Hindlimb muscle (tissue), 1 donor: ENCODE data around the gene UBTD1. TPM values are rescaled to one million over a fixed set of nuclear protein-coding genes. Genes with fewer than 3 reads are reported as not detected.
"Not testable (repeated sequence)": the region's sequence is repeated elsewhere in the genome, so short reads cannot be mapped to it uniquely, and the experiment has no call there.

ENCODE experiments used
- DNase-seq: peaks from one replicate; pipeline ENCODE4 v3.0.0-alpha.2; 2013
- polyA plus RNA-seq: library from polyadenylated mRNA; unstranded; fragments of 120-200 nt; gene quantifications from one replicate; pipeline ENCODE4 v1.2.1, GENCODE V29; 2013; ENCODE audit not compliant: insufficient read length

The UBTD1 gene
- polyA plus RNA-seq, 1 donor, result 17.1 TPM

- no peak for DNase-seq
Measured at GRCh38 chr10:97515271-97515978, 16.7 kb downstream of the UBTD1 start.

DNA sequence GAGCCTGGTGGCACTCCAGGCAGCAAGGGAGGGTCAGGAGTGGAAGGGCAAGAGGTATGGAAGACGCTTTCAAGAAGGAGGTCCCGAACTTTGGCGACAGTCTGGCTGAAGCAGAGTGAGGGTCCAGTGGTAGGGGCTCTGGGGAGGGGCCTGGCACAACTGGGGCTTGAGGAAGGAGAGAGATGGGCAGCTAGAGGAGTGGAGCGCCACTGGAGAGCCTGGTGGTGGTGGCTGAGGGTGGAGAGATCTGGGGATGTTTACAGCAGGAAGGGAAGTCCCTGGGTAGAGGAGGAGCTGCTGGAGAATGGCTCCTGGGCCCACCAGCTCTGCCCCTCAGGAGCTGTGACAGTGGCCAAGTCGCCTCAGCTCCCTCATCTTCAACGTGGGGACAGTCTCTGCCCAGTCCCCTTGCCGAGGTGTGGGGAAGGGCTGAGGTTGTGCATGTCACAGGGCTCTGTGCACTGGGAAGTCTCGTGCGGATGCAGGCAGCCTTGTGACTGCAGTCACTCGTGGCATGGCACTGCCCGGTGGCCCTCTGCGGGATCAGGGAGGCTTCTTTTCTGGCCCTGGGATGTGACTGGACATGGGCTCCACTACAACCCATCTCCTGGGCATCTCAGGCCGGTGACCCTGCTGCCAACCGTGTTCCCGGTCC lies 18.5 kb downstream of the UBTD1 start:
- no peak for DNase-seq

- DNase-seq, result no peak
Measured at GRCh38 chr10:97517778-97518300, 19.1 kb downstream of the UBTD1 start.

- peak; percentile 68 for DNase-seq
Measured at GRCh38 chr10:97518301-97519043, 19.7 kb downstream of the UBTD1 start.

GRCh38 chr10:97519342-97519741 lies 20.6 kb downstream of the UBTD1 start:
- no peak for DNase-seq

- no peak for DNase-seq
Measured at GRCh38 chr10:97520520-97520919, 21.8 kb downstream of the UBTD1 start.

DNA sequence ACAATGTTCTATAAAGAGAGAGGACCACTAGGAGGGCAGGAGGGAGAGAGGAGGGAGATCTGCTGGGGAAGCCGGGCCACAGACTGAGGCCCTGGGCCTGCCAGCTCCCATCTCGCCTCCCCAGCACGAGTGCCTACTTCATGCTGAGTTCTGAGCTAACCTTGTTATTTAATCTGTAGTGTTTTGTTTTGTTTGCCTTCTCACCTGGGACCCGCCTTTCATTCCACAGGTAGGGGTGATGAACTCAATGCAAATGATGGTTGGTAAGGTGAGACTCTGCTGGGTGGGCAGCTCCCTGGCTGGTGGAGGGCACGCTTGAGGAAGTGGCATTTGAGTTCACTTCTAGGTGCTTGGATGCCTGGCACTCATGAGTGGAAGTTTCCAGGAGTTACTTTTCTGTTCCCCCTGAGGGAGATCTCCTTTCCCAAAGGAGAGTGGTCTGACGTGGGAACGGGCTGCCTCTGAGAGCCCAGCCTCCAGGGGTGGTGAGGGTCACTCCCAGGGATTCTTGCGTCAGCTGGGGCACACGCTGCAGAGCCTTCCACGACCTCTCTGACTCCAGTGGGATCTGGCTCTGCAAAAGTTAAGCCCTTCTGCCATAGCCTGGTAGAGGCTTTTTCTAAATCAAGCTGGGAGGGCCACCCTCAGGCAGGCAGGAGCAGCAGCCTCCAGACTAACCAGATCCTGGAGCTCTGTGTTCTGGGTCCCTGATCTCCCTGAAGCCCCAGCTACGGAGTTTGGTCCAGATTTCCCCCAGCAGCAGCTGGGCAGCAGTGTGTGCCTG lies 22.4 kb downstream of the UBTD1 start:
- no peak for DNase-seq

DNA sequence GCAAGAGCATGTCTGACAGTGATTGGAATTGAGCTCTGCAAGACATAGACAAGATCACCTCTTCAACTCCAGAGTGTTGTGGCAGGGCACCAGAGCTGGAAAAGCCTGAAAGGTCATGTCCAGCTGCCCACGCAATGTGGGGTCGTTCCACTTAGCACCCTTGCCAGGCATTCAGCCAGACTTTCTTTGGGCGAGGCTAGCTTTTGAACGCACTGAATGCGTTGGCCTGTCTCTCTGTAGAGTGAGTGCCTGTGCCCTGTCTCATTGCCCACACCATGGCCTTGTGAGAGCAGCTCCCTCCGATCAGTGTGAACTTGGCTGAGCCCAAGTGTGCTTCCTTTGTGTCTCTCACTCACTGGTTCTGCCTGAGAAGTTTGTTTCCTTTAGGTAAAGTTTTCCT lies 23.3 kb downstream of the UBTD1 start:
- no peak for DNase-seq

GRCh38 chr10:97522937-97523336 lies 24.2 kb downstream of the UBTD1 start:
- DNase-seq, result no peak

GRCh38 chr10:97525086-97525485 lies 26.4 kb downstream of the UBTD1 start:
- DNase-seq, result no peak

DNA sequence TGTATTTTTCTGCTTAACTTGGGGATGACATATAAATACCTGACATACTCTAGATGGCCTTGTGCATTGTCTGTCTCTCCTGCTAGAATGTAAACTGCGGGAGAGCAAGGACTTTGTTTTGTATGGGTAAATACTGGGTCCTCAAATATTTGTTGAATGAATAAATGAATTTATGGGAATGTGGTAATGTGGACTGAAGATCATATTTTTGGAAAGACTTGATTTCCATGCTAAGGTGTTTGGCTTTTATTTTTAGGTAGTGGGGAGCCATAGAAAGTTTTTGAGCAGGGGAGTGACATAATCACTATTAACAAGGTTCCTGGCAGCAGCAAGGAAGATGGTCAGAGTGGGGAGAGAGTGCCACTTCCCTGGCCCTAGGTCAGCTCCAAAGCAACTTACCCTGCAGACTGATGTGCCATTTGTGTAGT lies 27.0 kb downstream of the UBTD1 start:
- no peak for DNase-seq

DNA sequence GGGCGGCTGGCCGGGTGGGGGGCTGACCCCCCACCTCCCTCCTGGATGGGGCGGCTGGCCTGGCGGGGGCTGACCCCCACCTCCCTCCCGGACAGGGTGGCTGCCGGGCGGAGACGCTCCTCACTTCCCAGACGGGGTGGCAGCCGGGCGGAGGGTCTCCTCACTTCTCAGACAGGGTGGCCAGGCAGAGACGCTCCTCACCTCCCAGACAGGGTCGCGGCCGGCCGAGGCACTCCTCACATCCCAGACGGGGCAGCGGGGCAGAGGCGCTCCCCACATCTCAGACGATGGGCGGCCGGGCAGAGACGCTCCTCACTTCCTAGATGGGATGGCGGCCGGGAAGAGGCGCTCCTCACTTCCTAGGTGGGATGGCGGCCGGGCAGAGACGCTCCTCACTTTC lies 30.2 kb downstream of the UBTD1 start:
- not testable (repeated sequence) for DNase-seq

DNA sequence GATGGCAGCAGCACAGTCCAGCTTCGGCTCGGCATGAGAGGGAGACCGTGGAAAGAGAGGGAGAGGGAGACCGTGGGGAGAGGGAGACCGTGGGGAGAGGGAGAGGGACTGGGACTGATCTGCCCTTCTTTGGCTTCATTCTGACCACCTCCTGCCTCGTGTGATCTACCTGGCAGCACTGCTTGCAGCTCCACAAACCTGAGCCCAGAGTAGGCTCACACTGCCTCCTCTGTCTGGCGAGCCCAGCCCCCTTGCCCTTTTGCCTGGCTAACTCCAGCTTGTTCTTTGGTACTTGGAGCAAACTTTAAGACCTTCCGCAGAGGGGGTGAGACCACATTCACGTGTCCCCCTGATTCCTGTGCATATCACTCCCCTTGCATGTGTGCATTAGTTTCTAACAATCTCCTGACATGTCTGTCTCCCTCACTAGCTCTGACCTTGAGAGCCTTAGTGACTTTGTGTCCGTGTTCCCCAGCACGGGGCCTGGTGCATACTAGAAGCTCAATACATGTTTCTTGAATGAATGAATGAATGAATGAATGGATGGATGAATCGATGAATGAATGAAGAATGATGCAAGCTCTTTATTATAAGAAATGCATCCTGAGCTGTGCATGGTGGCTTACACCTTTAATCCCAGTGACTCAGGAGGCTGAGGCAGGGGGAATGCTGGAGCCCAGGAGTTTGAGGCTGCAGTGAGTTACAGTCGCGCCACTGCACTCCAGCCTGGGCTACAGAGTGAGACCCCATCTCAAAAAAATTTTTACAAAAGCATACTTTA lies 31.2 kb downstream of the UBTD1 start:
- DNase-seq, result no peak

DNA sequence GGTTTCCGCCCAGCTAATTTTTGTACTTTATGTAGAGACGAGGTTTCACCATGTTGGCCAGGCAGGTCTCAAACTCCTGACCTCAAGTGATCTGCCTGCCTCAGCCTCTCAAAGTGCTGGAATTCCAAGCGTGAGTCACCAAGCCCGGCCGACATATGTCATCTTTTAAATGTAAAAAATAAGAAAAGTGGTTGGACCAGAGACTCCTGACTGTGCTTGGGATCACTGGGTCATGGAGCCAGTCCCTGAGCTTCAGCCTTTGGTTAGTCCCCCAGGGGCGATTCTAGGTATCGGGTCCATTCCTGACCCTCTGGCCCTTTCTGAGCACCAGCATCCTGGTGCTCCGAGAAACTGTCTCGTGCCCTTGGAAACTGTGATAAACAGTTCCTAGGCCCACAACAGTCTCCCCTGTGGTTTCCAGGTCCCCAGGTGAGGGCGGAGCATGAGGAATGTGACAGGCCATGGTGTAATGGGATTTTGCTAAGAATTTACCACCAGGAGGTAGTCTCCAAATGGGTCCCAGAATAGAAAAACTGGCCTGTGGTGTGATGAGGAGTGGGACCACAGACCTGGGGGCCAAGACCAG lies 32.8 kb downstream of the UBTD1 start:
- DNase-seq, result no peak

- no peak for DNase-seq
Measured at GRCh38 chr10:97532935-97533671, 34.4 kb downstream of the UBTD1 start.

DNA sequence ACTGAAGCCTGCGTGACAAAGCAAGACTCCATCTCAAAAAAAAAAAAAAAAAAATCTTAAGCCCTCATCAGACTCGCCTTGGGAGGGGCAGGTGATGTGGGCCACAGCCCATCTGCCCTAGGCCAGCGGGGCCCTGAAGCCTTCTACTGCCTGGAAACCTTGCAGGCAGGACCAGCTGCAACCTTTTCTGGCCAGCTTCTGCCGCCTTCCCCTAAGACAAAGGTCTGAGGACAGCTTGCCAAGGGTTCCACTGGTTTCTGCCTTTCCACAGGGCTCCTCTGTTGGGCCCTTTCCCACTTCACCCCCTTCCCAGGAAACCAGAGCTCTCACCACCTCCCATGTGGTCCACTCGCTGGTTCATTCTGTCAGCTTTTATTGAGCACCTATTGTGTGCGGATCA lies 35.2 kb downstream of the UBTD1 start:
- no peak for DNase-seq

DNA sequence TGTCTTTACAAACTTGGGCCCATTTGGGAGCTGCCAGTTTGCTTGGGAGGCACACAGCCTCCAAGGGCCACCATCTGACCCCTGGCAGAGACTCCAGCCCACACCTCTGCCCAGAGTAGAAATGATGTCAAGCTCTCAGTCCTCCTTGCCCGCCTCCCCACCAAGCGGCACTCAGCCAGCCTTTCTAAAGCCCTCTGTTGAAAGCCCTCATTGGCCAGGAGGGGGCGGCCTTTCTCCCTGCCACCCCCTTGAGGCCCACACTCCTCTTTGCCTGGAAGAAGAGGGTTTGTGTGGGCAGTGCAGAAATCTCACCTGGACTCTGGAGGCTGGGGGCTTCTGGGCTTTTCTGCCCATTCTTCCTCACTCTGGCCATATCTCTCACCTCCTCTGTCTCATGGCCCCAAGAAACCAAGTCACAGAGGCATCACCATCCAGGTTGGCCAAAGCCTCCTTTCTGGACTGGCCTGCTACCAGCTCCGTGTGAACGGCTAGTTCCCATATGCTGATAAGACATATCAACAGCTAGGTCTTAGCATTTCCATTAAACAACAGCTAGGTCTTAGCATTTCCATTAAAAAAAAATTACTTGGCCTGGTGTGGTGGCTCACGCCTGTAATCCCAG lies 36.1 kb downstream of the UBTD1 start:
- no peak for DNase-seq

- no peak for DNase-seq
Measured at GRCh38 chr10:97537186-97537869, 38.6 kb downstream of the UBTD1 start.

DNA sequence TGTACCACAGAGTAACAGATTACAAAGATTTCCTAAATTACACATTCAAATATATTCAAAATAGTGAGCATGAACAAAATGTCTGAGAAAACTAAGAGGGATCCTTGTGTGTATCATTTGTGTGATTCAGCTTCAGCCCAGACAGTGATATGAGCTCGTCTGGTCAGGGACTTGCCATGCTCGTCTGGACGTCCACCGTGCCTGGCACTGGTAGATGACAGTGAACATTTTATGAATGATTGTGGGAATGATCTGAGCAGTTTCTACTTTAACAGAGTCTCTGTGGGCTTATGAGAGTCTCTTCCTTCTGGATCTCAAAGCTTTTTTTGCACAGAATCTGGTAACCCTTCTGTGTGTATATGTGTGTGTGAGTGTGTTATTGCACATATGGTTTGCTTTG lies 39.7 kb downstream of the UBTD1 start:
- no peak for DNase-seq

- DNase-seq, result no peak
Measured at GRCh38 chr10:97538839-97539238, 40.1 kb downstream of the UBTD1 start.
